Measurements from ENCODE around the gene DIP2B. TPM values are rescaled to one million over a fixed set of nuclear protein-coding genes. Genes with fewer than 3 reads are reported as not detected.

DIP2B gene
- total RNA-seq, 2 experiments from 2014 or later = 29.2 to 29.4 TPM

- ChIA-PET POLR2A (interaction anchor here (0.5 kb wide), 1 partner anchor 16 kb away, joined by 5 read pairs; no protein-coding TSS in a partner anchor), CTCF (interaction anchor here (1.0 to 1.6 kb wide), 4 partner anchors 14 to 57 kb away, joined by 3 to 5 read pairs (median 4); no protein-coding TSS in a partner anchor)
- Mint-ChIP-seq H3K4me3 (no peak overlapping the region), H3K27ac (no peak overlapping the region), H3K27me3 (no peaks in the 10 kb centered on the region), H3K36me3 (ENCODE audit: low read depth) (peaks cover 5% of the 10 kb centered on the region), H3K4me1 (peaks cover 56% of the 10 kb centered on the region), H3K9me3 (ENCODE audit: low read depth) (no peaks in the 10 kb centered on the region)
- ATAC-seq (no peak), DNase-seq (no peak)
- intact Hi-C loops (cut with DNase I, micrococcal nuclease) = no loop called here
Observed at GRCh38 chr12:50563434-50563787, 58.6 kb downstream of the DIP2B start.

- ChIA-PET POLR2A (no interaction called here), CTCF (interaction anchor here (0.6 to 1.0 kb wide), 2 partner anchors 17 to 63 kb away, joined by 3 to 5 read pairs; no protein-coding TSS in a partner anchor)
- Mint-ChIP-seq H3K9me3 (ENCODE audit: low read depth) (no peaks in the 10 kb centered on the region), H3K4me1 (peaks cover 59% of the 10 kb centered on the region), H3K27ac (no peak overlapping the region), H3K4me3 (no peak overlapping the region), H3K36me3 (ENCODE audit: low read depth) (peaks cover 5% of the 10 kb centered on the region), H3K27me3 (no peaks in the 10 kb centered on the region)
- intact Hi-C loops (cut with DNase I, micrococcal nuclease) = no loop called here
- DNase-seq (no peak), ATAC-seq (no peak)
Observed at GRCh38 chr12:50564237-50564947, 59.6 kb downstream of the DIP2B start.

GRCh38 chr12:50564948-50565297 is 60.1 kb downstream of the DIP2B start:
- ATAC-seq (no peak), DNase-seq (no peak)
- intact Hi-C loops (cut with DNase I, micrococcal nuclease) = no loop called here
- ChIA-PET CTCF (interaction anchor here (0.6 kb wide), 1 partner anchor 64 kb away, joined by 3 read pairs; no protein-coding TSS in a partner anchor), POLR2A (no interaction called here)
- Mint-ChIP-seq H3K4me3 (no peak overlapping the region), H3K4me1 (peaks cover 59% of the 10 kb centered on the region), H3K27ac (no peak overlapping the region), H3K9me3 (ENCODE audit: low read depth) (no peaks in the 10 kb centered on the region), H3K27me3 (no peaks in the 10 kb centered on the region), H3K36me3 (ENCODE audit: low read depth) (peaks cover 5% of the 10 kb centered on the region)

- ChIA-PET CTCF (interaction anchor here (0.9 kb wide), 1 partner anchor 14 kb away, joined by 3 read pairs; no protein-coding TSS in a partner anchor), POLR2A (no interaction called here)
- intact Hi-C loops (cut with DNase I, micrococcal nuclease) = no loop called here
- Mint-ChIP-seq H3K27ac (no peak overlapping the region), H3K4me1 (peaks cover 59% of the 10 kb centered on the region), H3K4me3 (no peak overlapping the region), H3K36me3 (ENCODE audit: low read depth) (peaks cover 5% of the 10 kb centered on the region), H3K9me3 (ENCODE audit: low read depth) (no peaks in the 10 kb centered on the region), H3K27me3 (no peaks in the 10 kb centered on the region)
- ATAC-seq (no peak), DNase-seq (no peak)
Observed at GRCh38 chr12:50566066-50566465, 61.3 kb downstream of the DIP2B start.

- Mint-ChIP-seq H3K27me3 (no peaks in the 10 kb centered on the region), H3K27ac (peak overlapping the region; percentile 51)
- no peak for ATAC-seq
Observed at GRCh38 chr12:50567926-50568325, 63.1 kb downstream of the DIP2B start.

GRCh38 chr12:50568338-50569091 is 63.7 kb downstream of the DIP2B start:
- Mint-ChIP-seq H3K36me3 (ENCODE audit: low read depth) (peaks cover 5% of the 10 kb centered on the region), H3K27ac (no peak overlapping the region), H3K4me3 (no peak overlapping the region), H3K27me3 (no peaks in the 10 kb centered on the region), H3K9me3 (ENCODE audit: low read depth) (no peaks in the 10 kb centered on the region), H3K4me1 (peaks cover 55% of the 10 kb centered on the region)
- CTCF ChIA-PET = interaction anchor here (0.6 to 1.7 kb wide), 5 partner anchors 8 to 63 kb away, joined by 3 to 7 read pairs (median 3); no protein-coding TSS in a partner anchor
- intact Hi-C loops (cut with DNase I, micrococcal nuclease) = no loop called here
- POLR2A ChIA-PET = no interaction called here
- DNase-seq (no peak), ATAC-seq (no peak)

More at GRCh38 chr12:50567926-50568325, 63.1 kb downstream of the DIP2B start:
- Mint-ChIP-seq H3K4me3 (no peak overlapping the region), H3K4me1 (peaks cover 56% of the 10 kb centered on the region), H3K9me3 (ENCODE audit: low read depth) (no peaks in the 10 kb centered on the region), H3K36me3 (ENCODE audit: low read depth) (peaks cover 5% of the 10 kb centered on the region)
- ChIA-PET POLR2A (interaction anchor here (0.6 kb wide), 1 partner anchor 42 kb away, joined by 5 read pairs; no protein-coding TSS in a partner anchor), CTCF (interaction anchor here (1.0 to 1.7 kb wide), 3 partner anchors 7 to 62 kb away, joined by 3 to 7 read pairs (median 3); no protein-coding TSS in a partner anchor)
- intact Hi-C loops (cut with DNase I, micrococcal nuclease) = no loop called here
- no peak for DNase-seq

- peaks cover 5% of the 10 kb centered on the region for H3K36me3 Mint-ChIP-seq (ENCODE audit: low read depth)
- intact Hi-C loops (cut with DNase I, micrococcal nuclease) = no loop called here
- no peaks in the 10 kb centered on the region for H3K27me3 Mint-ChIP-seq
- ChIA-PET POLR2A (no interaction called here), CTCF (interaction anchor here (1.7 kb wide), 1 partner anchor 63 kb away, joined by 7 read pairs; no protein-coding TSS in a partner anchor)
- no peaks in the 10 kb centered on the region for H3K9me3 Mint-ChIP-seq (ENCODE audit: low read depth)
- ATAC-seq = no peak
- no peak for DNase-seq
- H3K27ac Mint-ChIP-seq = no peak overlapping the region
- H3K4me3 Mint-ChIP-seq = no peak overlapping the region
- H3K4me1 Mint-ChIP-seq = peaks cover 52% of the 10 kb centered on the region
Observed at GRCh38 chr12:50569321-50569720, 64.5 kb downstream of the DIP2B start.

- Mint-ChIP-seq H3K36me3 (ENCODE audit: low read depth) (peaks cover 5% of the 10 kb centered on the region), H3K27me3 (no peaks in the 10 kb centered on the region), H3K4me3 (no peak overlapping the region), H3K4me1 (peaks cover 49% of the 10 kb centered on the region), H3K9me3 (ENCODE audit: low read depth) (no peaks in the 10 kb centered on the region), H3K27ac (no peak overlapping the region)
- DNase-seq = no peak
- ChIA-PET CTCF (interaction anchor here (0.6 kb wide), 1 partner anchor 18 kb away, joined by 3 read pairs; no protein-coding TSS in a partner anchor), POLR2A (no interaction called here)
- no peak for ATAC-seq
- intact Hi-C loops (cut with DNase I, micrococcal nuclease) = no loop called here
Observed at GRCh38 chr12:50569876-50570275, 65.1 kb downstream of the DIP2B start.

- ChIA-PET POLR2A (no interaction called here), CTCF (interaction anchor here (1.3 to 1.9 kb wide), 2 partner anchors 62 to 66 kb away, joined by 4 to 7 read pairs; no protein-coding TSS in a partner anchor)
- intact Hi-C loops (cut with DNase I, micrococcal nuclease) = no loop called here
- Mint-ChIP-seq H3K27me3 (no peaks in the 10 kb centered on the region), H3K9me3 (ENCODE audit: low read depth) (no peaks in the 10 kb centered on the region), H3K4me3 (no peak overlapping the region), H3K4me1 (peaks cover 44% of the 10 kb centered on the region), H3K27ac (no peak overlapping the region), H3K36me3 (ENCODE audit: low read depth) (peaks cover 5% of the 10 kb centered on the region)
- ATAC-seq (no peak), DNase-seq (no peak)
Observed at GRCh38 chr12:50571786-50572185, 67.0 kb downstream of the DIP2B start.

- CTCF ChIA-PET = interaction anchor here (0.7 to 1.9 kb wide), 4 partner anchors 9 to 66 kb away, joined by 3 to 7 read pairs (median 4); no protein-coding TSS in a partner anchor
- Mint-ChIP-seq H3K9me3 (ENCODE audit: low read depth) (no peaks in the 10 kb centered on the region), H3K27ac (no peak overlapping the region), H3K4me1 (peaks cover 39% of the 10 kb centered on the region), H3K27me3 (no peaks in the 10 kb centered on the region), H3K36me3 (ENCODE audit: low read depth) (peaks cover 5% of the 10 kb centered on the region), H3K4me3 (no peak overlapping the region)
- intact Hi-C loops (cut with DNase I, micrococcal nuclease) = no loop called here
- DNase-seq = no peak
- ATAC-seq = no peak
- POLR2A ChIA-PET = no interaction called here
Observed at GRCh38 chr12:50572287-50572686, 67.5 kb downstream of the DIP2B start.

- DNase-seq (no peak), ATAC-seq (no peak)
- Mint-ChIP-seq H3K4me1 (peaks cover 38% of the 10 kb centered on the region), H3K27ac (no peak overlapping the region), H3K27me3 (no peaks in the 10 kb centered on the region), H3K9me3 (ENCODE audit: low read depth) (no peaks in the 10 kb centered on the region), H3K4me3 (no peak overlapping the region), H3K36me3 (ENCODE audit: low read depth) (peaks cover 4% of the 10 kb centered on the region)
- intact Hi-C loops (cut with DNase I, micrococcal nuclease) = no loop called here
- ChIA-PET CTCF (interaction anchor here (0.7 to 1.9 kb wide), 4 partner anchors 9 to 66 kb away, joined by 3 to 7 read pairs (median 4); no protein-coding TSS in a partner anchor), POLR2A (no interaction called here)
Observed at GRCh38 chr12:50572760-50573159, 68.0 kb downstream of the DIP2B start.
